ENCODE data around the gene GAB2.
A peak's percentile ranks its signal among the peaks of the same experiment; 100 is the strongest.

Gene GAB2

GRCh38 chr11:78400702-78401101 lies 16.9 kb downstream of the GAB2 start:
- Mint-ChIP-seq H3K27me3 (ENCODE audit: low read depth) (no peaks in the 10 kb centered on the region), H3K4me3 (no peak overlapping the region), H3K27ac (no peak overlapping the region), H3K9me3 (peaks cover 1% of the 10 kb centered on the region), H3K4me1 (ENCODE audit: low read depth) (peaks cover 55% of the 10 kb centered on the region), H3K36me3 (ENCODE audit: low read depth) (peaks cover 50% of the 10 kb centered on the region)
- no peak for DNase-seq (ENCODE audit: low spot score)

GRCh38 chr11:78400116-78400515 lies 17.5 kb downstream of the GAB2 start:
- Mint-ChIP-seq H3K9me3 (no peaks in the 10 kb centered on the region), H3K27ac (peak overlapping the region; percentile 70), H3K4me1 (ENCODE audit: low read depth) (peaks cover 56% of the 10 kb centered on the region), H3K4me3 (no peak overlapping the region), H3K36me3 (ENCODE audit: low read depth) (peaks cover 48% of the 10 kb centered on the region), H3K27me3 (ENCODE audit: low read depth) (no peaks in the 10 kb centered on the region)
- no peak for DNase-seq (ENCODE audit: low spot score)

GRCh38 chr11:78399136-78399535 lies 18.5 kb downstream of the GAB2 start:
- DNase-seq (ENCODE audit: low spot score) = no peak
- Mint-ChIP-seq H3K4me3 (no peak overlapping the region), H3K27ac (peak overlapping the region; percentile 31), H3K4me1 (ENCODE audit: low read depth) (peaks cover 60% of the 10 kb centered on the region), H3K27me3 (ENCODE audit: low read depth) (no peaks in the 10 kb centered on the region), H3K9me3 (no peaks in the 10 kb centered on the region), H3K36me3 (ENCODE audit: low read depth) (peaks cover 50% of the 10 kb centered on the region)

- no peak for DNase-seq (ENCODE audit: low spot score)
These were observed 18.9 kb downstream of the GAB2 start for GRCh38 chr11:78398715-78399114.

GRCh38 chr11:78397398-78397797 lies 20.2 kb downstream of the GAB2 start:
- peak overlapping the region; percentile 76 for H3K27ac Mint-ChIP-seq
- H3K27me3 Mint-ChIP-seq (ENCODE audit: low read depth) = no peaks in the 10 kb centered on the region
- no peaks in the 10 kb centered on the region for H3K9me3 Mint-ChIP-seq
- peaks cover 50% of the 10 kb centered on the region for H3K36me3 Mint-ChIP-seq (ENCODE audit: low read depth)
- H3K4me3 Mint-ChIP-seq = peak overlapping the region; percentile 18
- DNase-seq (ENCODE audit: low spot score) = peak; percentile 35
- peaks cover 72% of the 10 kb centered on the region for H3K4me1 Mint-ChIP-seq (ENCODE audit: low read depth)

More at GRCh38 chr11:78398715-78399114, 18.9 kb downstream of the GAB2 start:
- Mint-ChIP-seq H3K9me3 (no peaks in the 10 kb centered on the region), H3K4me3 (no peak overlapping the region), H3K4me1 (ENCODE audit: low read depth) (peaks cover 62% of the 10 kb centered on the region), H3K27ac (peak overlapping the region; percentile 9), H3K36me3 (ENCODE audit: low read depth) (peaks cover 48% of the 10 kb centered on the region), H3K27me3 (ENCODE audit: low read depth) (no peaks in the 10 kb centered on the region)

GRCh38 chr11:78395597-78395996 lies 22.0 kb downstream of the GAB2 start:
- Mint-ChIP-seq H3K4me1 (ENCODE audit: low read depth) (peaks cover 73% of the 10 kb centered on the region), H3K4me3 (no peak overlapping the region), H3K9me3 (peaks cover 3% of the 10 kb centered on the region), H3K27me3 (ENCODE audit: low read depth) (no peaks in the 10 kb centered on the region), H3K36me3 (ENCODE audit: low read depth) (peaks cover 58% of the 10 kb centered on the region), H3K27ac (no peak overlapping the region)
- DNase-seq (ENCODE audit: low spot score) = no peak

- Mint-ChIP-seq H3K9me3 (peaks cover 10% of the 10 kb centered on the region), H3K27me3 (ENCODE audit: low read depth) (no peaks in the 10 kb centered on the region), H3K4me3 (peak overlapping the region; percentile 25), H3K36me3 (ENCODE audit: low read depth) (peaks cover 71% of the 10 kb centered on the region), H3K27ac (peak overlapping the region; percentile 10), H3K4me1 (ENCODE audit: low read depth) (peaks cover 61% of the 10 kb centered on the region)
- DNase-seq (ENCODE audit: low spot score) = no peak
These were observed 24.8 kb downstream of the GAB2 start for GRCh38 chr11:78392854-78393253.

GRCh38 chr11:78391424-78391823 lies 26.2 kb downstream of the GAB2 start:
- Mint-ChIP-seq H3K4me1 (ENCODE audit: low read depth) (peaks cover 54% of the 10 kb centered on the region), H3K9me3 (peaks cover 20% of the 10 kb centered on the region), H3K36me3 (ENCODE audit: low read depth) (peaks cover 77% of the 10 kb centered on the region), H3K27ac (no peak overlapping the region), H3K4me3 (no peak overlapping the region), H3K27me3 (ENCODE audit: low read depth) (no peaks in the 10 kb centered on the region)
- no peak for DNase-seq (ENCODE audit: low spot score)

GRCh38 chr11:78390809-78391208 lies 26.8 kb downstream of the GAB2 start:
- no peak for DNase-seq (ENCODE audit: low spot score)
- Mint-ChIP-seq H3K27ac (no peak overlapping the region), H3K4me3 (no peak overlapping the region), H3K36me3 (ENCODE audit: low read depth) (peaks cover 80% of the 10 kb centered on the region), H3K27me3 (ENCODE audit: low read depth) (no peaks in the 10 kb centered on the region), H3K9me3 (peaks cover 26% of the 10 kb centered on the region), H3K4me1 (ENCODE audit: low read depth) (peaks cover 51% of the 10 kb centered on the region)

- H3K9me3 Mint-ChIP-seq = peaks cover 51% of the 10 kb centered on the region
- no peak overlapping the region for H3K4me3 Mint-ChIP-seq
- H3K27ac Mint-ChIP-seq = no peak overlapping the region
- peaks cover 89% of the 10 kb centered on the region for H3K36me3 Mint-ChIP-seq (ENCODE audit: low read depth)
- H3K4me1 Mint-ChIP-seq (ENCODE audit: low read depth) = peaks cover 28% of the 10 kb centered on the region
- no peak for DNase-seq (ENCODE audit: low spot score)
- no peaks in the 10 kb centered on the region for H3K27me3 Mint-ChIP-seq (ENCODE audit: low read depth)
These were observed 31.2 kb downstream of the GAB2 start for GRCh38 chr11:78386215-78386941.

GRCh38 chr11:78385205-78385604 lies 32.4 kb downstream of the GAB2 start:
- peaks cover 31% of the 10 kb centered on the region for H3K4me1 Mint-ChIP-seq (ENCODE audit: low read depth)
- peaks cover 89% of the 10 kb centered on the region for H3K36me3 Mint-ChIP-seq (ENCODE audit: low read depth)
- no peaks in the 10 kb centered on the region for H3K27me3 Mint-ChIP-seq (ENCODE audit: low read depth)
- no peak overlapping the region for H3K27ac Mint-ChIP-seq
- no peak for DNase-seq (ENCODE audit: low spot score)
- H3K4me3 Mint-ChIP-seq = no peak overlapping the region
- peaks cover 52% of the 10 kb centered on the region for H3K9me3 Mint-ChIP-seq

GRCh38 chr11:78384231-78384630 lies 33.4 kb downstream of the GAB2 start:
- Mint-ChIP-seq H3K27me3 (ENCODE audit: low read depth) (no peaks in the 10 kb centered on the region), H3K36me3 (ENCODE audit: low read depth) (peaks cover 88% of the 10 kb centered on the region), H3K27ac (no peak overlapping the region), H3K9me3 (peaks cover 47% of the 10 kb centered on the region), H3K4me1 (ENCODE audit: low read depth) (peaks cover 32% of the 10 kb centered on the region), H3K4me3 (no peak overlapping the region)
- no peak for DNase-seq (ENCODE audit: low spot score)

- H3K36me3 Mint-ChIP-seq (ENCODE audit: low read depth) = peaks cover 90% of the 10 kb centered on the region
- DNase-seq (ENCODE audit: low spot score) = no peak
- H3K9me3 Mint-ChIP-seq = peaks cover 56% of the 10 kb centered on the region
- no peak overlapping the region for H3K4me3 Mint-ChIP-seq
- H3K4me1 Mint-ChIP-seq (ENCODE audit: low read depth) = peaks cover 40% of the 10 kb centered on the region
- H3K27me3 Mint-ChIP-seq (ENCODE audit: low read depth) = no peaks in the 10 kb centered on the region
- no peak overlapping the region for H3K27ac Mint-ChIP-seq
These were observed 35.8 kb downstream of the GAB2 start for GRCh38 chr11:78381865-78382264.

- Mint-ChIP-seq H3K27ac (peak overlapping the region; percentile 60), H3K4me3 (peak overlapping the region; percentile 73), H3K36me3 (ENCODE audit: low read depth) (peaks cover 91% of the 10 kb centered on the region), H3K9me3 (peaks cover 54% of the 10 kb centered on the region), H3K4me1 (ENCODE audit: low read depth) (peaks cover 52% of the 10 kb centered on the region), H3K27me3 (ENCODE audit: low read depth) (no peaks in the 10 kb centered on the region)
- no peak for DNase-seq (ENCODE audit: low spot score)
These were observed 37.0 kb downstream of the GAB2 start for GRCh38 chr11:78380615-78381051.
